Measurements from ENCODE around the gene MYO1E. TPM values are rescaled to one million over a fixed set of nuclear protein-coding genes. Genes with fewer than 3 reads are reported as not detected.

The MYO1E gene
- polyA plus RNA-seq, 12 donors, result 33.5 to 50.6 (median 39.9) TPM; not detected in 1

GRCh38 chr15:59322056-59322759 is 50.5 kb downstream of the MYO1E start:
- no peak for DNase-seq

- no peak for DNase-seq
These were observed 51.5 kb downstream of the MYO1E start for GRCh38 chr15:59321000-59321689.

- DNase-seq, result no peak
These were observed 55.5 kb downstream of the MYO1E start for GRCh38 chr15:59317211-59317610.

DNA sequence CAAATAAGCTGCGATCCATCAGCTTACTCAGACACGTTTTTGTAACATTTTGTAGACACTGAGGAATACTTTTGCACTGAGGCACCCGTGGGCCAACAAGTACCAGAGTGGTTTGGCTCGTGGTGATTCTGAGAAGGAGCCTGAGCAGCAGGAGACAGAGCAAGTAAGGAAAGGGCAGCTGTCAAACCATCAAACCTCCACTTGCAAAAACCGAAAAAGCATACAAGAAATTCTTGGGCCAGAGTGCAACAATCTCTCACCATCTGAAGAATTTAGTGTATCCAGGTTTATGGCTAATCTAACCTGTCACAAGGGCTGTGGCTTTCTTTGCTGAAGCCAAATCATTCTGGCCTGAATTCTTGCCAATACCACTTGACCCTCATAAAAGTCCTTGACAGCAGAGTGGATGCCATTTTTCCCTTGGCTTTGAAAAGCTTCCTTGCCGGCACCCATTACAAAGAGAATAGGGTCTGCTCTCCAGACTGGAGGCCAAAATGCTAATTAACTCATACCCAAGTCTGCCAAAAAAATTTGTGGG is 56.7 kb downstream of the MYO1E start:
- no peak for DNase-seq

DNA sequence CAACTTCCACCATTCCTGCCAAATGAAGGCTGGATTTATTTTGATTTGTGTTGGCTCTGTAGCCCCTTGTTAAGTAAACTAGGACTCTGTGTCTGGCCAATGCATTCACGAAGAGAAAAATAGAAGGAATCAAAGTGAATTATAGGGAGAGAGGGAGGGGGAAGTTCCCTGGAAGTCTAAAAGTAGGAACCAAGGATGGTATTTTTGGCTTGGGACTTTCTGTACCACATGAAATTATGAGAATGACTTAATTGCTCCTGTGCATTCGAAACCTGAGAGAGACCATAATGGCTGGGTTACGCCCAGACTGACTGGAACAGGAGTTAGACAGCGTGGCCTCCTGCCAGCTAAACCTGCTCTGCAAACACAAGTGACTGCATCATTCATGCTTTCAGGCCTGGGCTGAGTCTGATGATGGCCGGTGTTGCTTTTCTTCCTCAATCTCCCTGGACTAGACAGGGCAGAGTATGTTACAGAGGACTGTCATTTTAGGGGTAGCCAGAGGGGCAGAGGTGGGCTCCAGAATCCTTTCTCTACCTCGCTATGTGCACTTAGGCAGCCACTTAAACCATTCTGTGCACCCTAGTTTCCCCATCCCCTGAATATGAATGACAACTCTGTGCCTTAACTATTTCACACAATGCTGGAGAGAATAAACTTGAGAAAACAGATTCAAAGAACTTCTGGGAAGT is 58.9 kb downstream of the MYO1E start:
- no peak for DNase-seq

DNA sequence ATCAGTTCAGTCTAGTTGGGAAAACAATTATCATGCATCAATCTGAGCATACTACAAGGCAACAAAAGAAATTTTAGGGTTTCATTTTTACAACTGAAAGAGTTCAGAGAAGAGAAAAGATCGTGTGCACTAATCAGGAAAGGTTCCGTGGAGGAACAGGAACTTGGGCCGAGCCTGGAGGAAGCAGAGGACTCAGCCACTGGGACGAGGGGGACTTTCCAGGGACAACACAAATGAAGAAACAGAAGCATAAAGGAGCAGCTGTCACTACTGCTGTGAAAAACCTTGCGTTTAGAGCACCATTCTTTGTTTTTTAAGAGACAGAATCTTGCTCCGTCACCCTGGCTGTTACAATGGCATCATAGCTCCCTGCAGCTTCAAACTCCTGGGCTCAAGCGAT is 60.5 kb downstream of the MYO1E start:
- DNase-seq, result no peak

DNA sequence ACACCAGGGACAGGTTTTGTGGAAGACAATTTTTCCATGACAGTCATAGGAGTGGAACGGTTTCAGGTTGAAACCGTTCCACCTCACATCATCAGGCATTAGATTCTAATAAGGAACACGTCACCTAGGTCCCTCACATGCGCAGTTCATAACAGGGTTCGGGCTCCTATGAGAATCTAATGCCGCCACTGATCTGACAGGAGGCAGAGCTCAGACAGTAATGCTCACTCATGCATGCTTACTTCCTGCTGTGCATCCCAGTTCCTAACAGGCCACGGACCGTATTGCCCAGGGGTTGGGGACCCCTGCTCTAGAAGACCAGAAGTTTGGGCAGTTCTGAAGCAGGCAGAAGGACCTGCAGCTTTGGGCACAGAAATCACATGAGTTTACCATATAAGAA is 61.5 kb downstream of the MYO1E start:
- DNase-seq, result no peak

- no peak for DNase-seq
These were observed 63.3 kb downstream of the MYO1E start for GRCh38 chr15:59309405-59309804.

GRCh38 chr15:59307165-59307537 is 65.5 kb downstream of the MYO1E start:
- no peak for DNase-seq

DNA sequence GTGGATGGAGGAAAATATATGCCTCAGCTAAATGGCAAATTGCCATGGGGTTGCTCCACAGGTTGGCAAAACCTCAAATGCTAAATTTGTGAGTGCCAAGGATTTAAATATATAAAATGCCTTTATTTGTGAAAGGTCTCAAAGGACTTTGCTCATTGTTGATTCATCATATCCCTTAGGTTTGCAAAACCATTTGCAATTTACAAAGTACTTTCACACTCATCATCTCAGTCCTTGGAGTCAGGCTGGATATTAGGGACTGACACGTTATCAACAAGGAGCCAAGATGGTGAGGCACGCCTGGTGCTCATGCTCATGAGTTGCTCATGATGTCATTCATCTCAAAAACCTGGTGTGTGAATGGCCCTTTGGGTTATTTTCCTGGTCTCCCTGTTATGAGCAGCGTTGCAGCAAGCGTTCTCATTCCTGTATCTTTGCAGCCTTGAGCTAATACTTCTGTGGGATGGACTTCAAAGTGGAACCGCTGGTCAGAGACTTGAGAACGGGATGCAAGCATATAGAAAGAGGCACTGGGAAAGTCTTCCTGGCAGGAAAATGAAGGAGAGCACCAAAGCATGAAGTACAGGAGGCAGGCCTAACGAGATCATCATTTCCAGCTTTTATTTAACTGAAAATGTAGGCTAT is 66.0 kb downstream of the MYO1E start:
- no peak for DNase-seq

DNA sequence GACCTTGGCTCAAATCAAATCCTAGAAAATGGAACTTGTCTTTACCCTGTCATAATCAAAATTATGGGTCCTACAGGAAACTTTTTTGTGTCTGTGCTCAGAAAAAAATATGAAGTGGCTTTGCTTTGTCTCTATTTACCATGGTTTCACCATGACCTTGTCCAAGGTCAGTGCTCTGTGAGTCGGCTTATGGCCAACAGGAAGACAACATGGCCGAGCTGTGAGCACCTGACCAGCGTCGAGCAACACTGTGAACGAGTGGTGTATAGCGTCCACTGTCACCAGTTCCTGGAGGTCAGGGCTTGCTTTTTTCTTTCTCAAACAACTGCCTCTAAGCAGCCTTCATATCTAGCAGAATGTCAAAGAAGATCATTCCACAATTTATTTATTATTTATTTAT is 67.9 kb downstream of the MYO1E start:
- no peak for DNase-seq

DNA sequence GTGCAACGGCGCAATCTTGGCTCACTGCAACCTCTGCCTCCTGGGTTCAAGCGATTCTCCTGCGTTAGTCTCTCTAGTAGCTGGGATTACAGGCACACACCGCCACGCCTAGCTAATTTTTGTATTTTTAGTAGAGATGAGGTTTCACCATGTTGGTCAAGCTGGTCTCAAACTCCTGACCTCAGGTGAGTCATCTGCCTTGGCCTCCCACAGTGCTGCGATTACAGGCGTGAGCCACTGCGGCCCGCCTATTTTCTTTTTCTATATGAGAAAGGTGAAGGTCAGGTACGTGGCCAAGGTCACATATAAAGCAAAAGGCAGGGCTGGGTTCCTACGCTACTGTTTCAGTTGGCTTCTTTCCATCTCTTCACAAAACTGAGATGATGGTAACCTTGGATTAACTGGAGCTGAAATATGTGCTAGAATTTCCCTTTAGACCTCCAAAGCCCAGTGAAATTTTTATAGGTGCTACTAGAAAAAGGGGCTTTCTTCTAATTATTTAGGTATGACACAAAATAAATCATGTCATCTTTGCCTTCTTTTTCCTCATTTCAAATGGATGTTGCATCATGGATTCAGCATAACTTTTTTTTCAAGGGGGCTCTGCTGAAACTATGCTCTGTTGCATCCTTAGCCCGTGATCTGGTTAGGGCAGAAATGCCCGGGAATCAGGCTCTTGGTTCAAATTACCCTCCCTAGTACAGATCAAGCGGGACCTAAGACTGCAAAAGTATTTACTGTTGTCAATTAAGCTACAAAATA is 68.5 kb downstream of the MYO1E start:
- no peak for DNase-seq

DNA sequence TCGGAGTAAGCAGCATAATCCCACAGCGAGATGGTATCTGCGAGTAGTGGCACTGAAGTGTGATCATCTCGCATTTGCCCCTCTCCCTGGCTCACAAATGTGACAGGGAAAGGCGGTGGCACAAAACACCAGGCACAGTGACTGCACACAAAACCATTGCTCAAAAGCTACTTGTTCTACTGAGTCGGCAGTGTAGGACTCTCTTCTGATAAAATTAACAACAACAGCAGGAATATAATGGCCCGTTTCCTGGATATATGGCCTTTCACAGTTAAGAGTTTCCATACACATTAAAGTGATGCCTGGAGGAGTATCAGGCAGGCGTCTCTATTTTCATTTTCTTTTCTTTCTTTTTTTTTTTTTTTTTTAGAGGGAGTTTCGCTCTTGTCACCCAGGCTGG is 69.0 kb downstream of the MYO1E start:
- no peak for DNase-seq

- DNase-seq, result no peak
These were observed 69.5 kb downstream of the MYO1E start for GRCh38 chr15:59303136-59303535.

GRCh38 chr15:59301527-59301926 is 71.1 kb downstream of the MYO1E start:
- DNase-seq, result no peak

- no peak for DNase-seq
These were observed 72.0 kb downstream of the MYO1E start for GRCh38 chr15:59300618-59301139.

GRCh38 chr15:59299929-59300617 is 72.6 kb downstream of the MYO1E start:
- peak; percentile 53 for DNase-seq

GRCh38 chr15:59298854-59299250 is 73.8 kb downstream of the MYO1E start:
- DNase-seq, result no peak

DNA sequence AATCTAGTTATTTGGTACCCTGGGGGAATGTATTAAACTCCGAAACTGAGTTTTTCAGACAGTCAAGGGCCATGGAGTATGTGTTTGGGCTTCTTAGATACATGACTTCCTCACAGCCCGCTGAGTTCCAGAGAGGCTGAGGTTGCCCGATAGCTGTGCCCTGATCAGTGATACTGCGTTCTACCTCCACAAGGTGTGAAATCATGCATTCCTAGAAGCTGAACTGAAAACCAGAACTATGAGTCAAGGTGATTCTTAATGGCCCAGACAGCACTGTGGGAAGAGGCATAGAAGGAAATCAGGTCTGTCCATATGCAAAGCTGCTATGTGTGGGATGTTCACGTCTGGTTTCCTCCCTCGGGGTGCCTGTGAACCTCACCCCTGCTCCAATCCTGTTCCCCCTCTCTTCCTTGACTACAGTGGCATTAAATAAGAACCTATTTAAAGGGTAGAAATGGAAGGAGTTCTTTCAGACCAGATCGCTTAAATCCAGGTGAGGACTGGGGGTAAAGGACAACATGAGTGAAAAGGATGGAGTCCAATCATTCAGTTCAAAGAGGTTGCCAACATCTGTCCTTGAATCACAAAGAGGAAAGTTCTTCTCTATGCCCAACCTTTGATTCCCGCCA is 74.3 kb downstream of the MYO1E start:
- no peak for DNase-seq

GRCh38 chr15:59296181-59296617 is 76.5 kb downstream of the MYO1E start:
- no peak for DNase-seq

Measured in muscle of arm (tissue), 12 donors.